Neural cell (in vitro differentiated cells): ENCODE data around the gene FARP1. TPM values are rescaled to one million over a fixed set of nuclear protein-coding genes. Genes with fewer than 3 reads are reported as not detected.

ENCODE experiments used
- H2AFZ ChIP-seq: fragments of 200-600, 300-800 bp; sonication (generic), shearing (Covaris generic); 2 replicates; pipeline ENCODE4 v1.6.0; 2014; ENCODE audit warnings: low read depth, mild to moderate bottlenecking, antibody characterized with exemption, low read length, moderate library complexity
- H3F3A ChIP-seq: fragments of 200-600 bp; shearing (Covaris generic); 2 replicates; pipeline ENCODE4 v1.6.1; 2016; ENCODE audit warnings: mild to moderate bottlenecking, moderate library complexity, mixed read lengths, antibody characterized with exemption, low read length; ENCODE audit not compliant: insufficient read depth, poor library complexity, severe bottlenecking
- H3K27ac ChIP-seq: fragments of 200-600, 300-800 bp; sonication (generic), shearing (Covaris generic); 2 replicates; pipeline ENCODE4 v1.5.1; 2014; ENCODE audit warnings: mild to moderate bottlenecking, low read length, moderate library complexity
- H3K27me3 ChIP-seq: fragments of 300-800, 200-600 bp; sonication (generic), shearing (Covaris generic); 2 replicates; pipeline ENCODE4 v1.6.0; 2014; ENCODE audit warnings: mild to moderate bottlenecking, low read depth, low read length, moderate library complexity; ENCODE audit not compliant: insufficient read depth
- H3K36me3 ChIP-seq: fragments of 300-800, 200-600 bp; sonication (generic), shearing (Covaris generic); 2 replicates; pipeline ENCODE4 v1.5.1; 2014; ENCODE audit warnings: mild to moderate bottlenecking, antibody characterized with exemption, low read length, moderate library complexity; ENCODE audit not compliant: insufficient read depth
- H3K4me2 ChIP-seq: fragments of 300-800, 200-600 bp; sonication (generic), shearing (Covaris generic); 2 replicates; pipeline ENCODE4 v1.6.0; 2014; ENCODE audit warnings: mild to moderate bottlenecking, low read length
- H3K4me3 ChIP-seq: fragments of 300-800, 200-600 bp; sonication (generic), shearing (Covaris generic); 2 replicates; pipeline ENCODE4 v1.5.1; 2014; ENCODE audit warnings: mild to moderate bottlenecking, low read length, moderate library complexity
- H3K79me2 ChIP-seq: fragments of 200-600 bp; shearing (Covaris generic); replicated peaks from 2 replicates; pipeline ENCODE4 v1.6.0; 2014; ENCODE audit warnings: mild to moderate bottlenecking, low read length, moderate library complexity; ENCODE audit not compliant: insufficient read depth
- H3K9ac ChIP-seq: fragments of 300-800, 200-600 bp; sonication (generic), shearing (Covaris generic); 2 replicates; pipeline ENCODE4 v1.6.1; 2016; ENCODE audit warnings: mild to moderate bottlenecking, low read length, mixed read lengths
- H3K9me2 ChIP-seq: fragments of 200-600 bp; shearing (Covaris generic); 2 replicates; pipeline ENCODE4 v1.6.1; 2016; ENCODE audit warnings: mild to moderate bottlenecking, low read length, mixed read lengths; ENCODE audit not compliant: insufficient read depth
- H3K9me3 ChIP-seq: fragments of 200-600, 300-800 bp; sonication (generic), shearing (Covaris generic); 2 replicates; pipeline ENCODE4 v1.6.1; 2016; ENCODE audit warnings: mild to moderate bottlenecking, mixed run types, low read length, moderate library complexity, mixed read lengths
- H4K20me1 ChIP-seq: fragments of 200-600 bp; shearing (Covaris generic); 2 replicates; pipeline ENCODE4 v1.6.1; 2016; ENCODE audit warnings: mild to moderate bottlenecking, mixed run types; ENCODE audit not compliant: insufficient read depth
- EP300 ChIP-seq: fragments of 450-650 bp; conservative IDR thresholded peaks from 2 replicates; pipeline ENCODE4 v1.6.1; 2014; ENCODE audit warnings: antibody characterized with exemption, mild to moderate bottlenecking, moderate library complexity; ENCODE audit not compliant: poor library complexity, severe bottlenecking
- EZH2 ChIP-seq: fragments of 200-600, 300-800 bp; shearing (Covaris generic), sonication (generic); IDR thresholded peaks from 2 replicates; pipeline ENCODE4 v1.6.1; 2014; ENCODE audit warnings: antibody characterized with exemption, low read length, borderline replicate concordance, mild to moderate bottlenecking; ENCODE audit not compliant: insufficient read depth, poor library complexity, severe bottlenecking
- MXI1 ChIP-seq: fragments of 450-650 bp; conservative IDR thresholded peaks from 2 replicates; pipeline ENCODE4 v1.6.1; 2014; ENCODE audit warnings: antibody characterized with exemption, mild to moderate bottlenecking; ENCODE audit not compliant: poor library complexity, severe bottlenecking
- POLR2AphosphoS5 ChIP-seq: IDR thresholded peaks from 2 replicates; pipeline ENCODE4 v1.6.1; 2012
- RAD21 ChIP-seq: fragments of 450-650 bp; conservative IDR thresholded peaks from 2 replicates; pipeline ENCODE4 v1.6.1; 2014; ENCODE audit warnings: antibody characterized with exemption, mild to moderate bottlenecking, moderate library complexity
- SMC3 ChIP-seq: fragments of 450-650 bp; conservative IDR thresholded peaks from 2 replicates; pipeline ENCODE4 v1.6.1; 2014; ENCODE audit warnings: antibody characterized with exemption, mild to moderate bottlenecking, moderate library complexity; ENCODE audit not compliant: poor library complexity
- TAF1 ChIP-seq: IDR thresholded peaks from 2 replicates; pipeline ENCODE4 v1.6.1; 2012; ENCODE audit warnings: low read depth
- polyA plus RNA-seq: library from polyadenylated mRNA; depleted of rRNA; stranded (reverse); fragments of >200 nt; gene quantifications from 2 replicates; pipeline ENCODE4 v1.2.3, GENCODE V29; 2014
- TF ChIP-seq, protein P1 (sequence below): IDR thresholded peaks from 2 replicates; pipeline ENCODE4 v1.6.1; 2012; ENCODE audit warnings: borderline replicate concordance
- TF ChIP-seq, protein P2 (sequence below): fragments of 450-650 bp; IDR thresholded peaks from 2 replicates; pipeline ENCODE4 v1.5.1; 2014; ENCODE audit warnings: antibody characterized with exemption, mild to moderate bottlenecking, moderate library complexity; ENCODE audit not compliant: poor library complexity, severe bottlenecking

FARP1 gene
- polyA plus RNA-seq, 1 donor from 2014 or later = 19.7 TPM

GRCh38 chr13:98398581-98398980 lies 255.7 kb downstream of the FARP1 start:
- no peak overlapping the region for H3K27ac ChIP-seq
- no peak overlapping the region for H3K4me2 ChIP-seq

DNA sequence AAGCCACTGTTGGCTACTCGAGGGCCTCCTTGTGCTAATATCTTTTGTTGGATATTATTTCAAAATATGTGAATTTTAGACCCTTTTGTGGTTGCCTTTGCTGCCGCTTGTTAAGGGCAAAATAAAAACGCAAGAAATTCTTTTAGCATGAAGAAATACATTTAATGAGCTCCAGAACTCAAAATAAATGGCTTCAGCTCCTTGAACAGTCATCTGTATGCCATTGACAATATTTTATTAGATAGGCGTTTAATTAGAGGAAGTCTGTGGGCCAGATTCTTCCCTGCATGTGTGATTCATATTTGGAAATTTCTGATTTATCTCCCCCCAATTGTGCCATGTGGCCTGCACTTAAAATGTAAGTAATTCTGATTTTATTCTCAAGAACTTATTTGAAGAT lies 256.9 kb downstream of the FARP1 start:
- Histone ChIP-seq H3K9me2 (no peaks in the 10 kb centered on the region), H3K36me3 (no peaks in the 10 kb centered on the region)

More at GRCh38 chr13:98398581-98398980, 255.7 kb downstream of the FARP1 start:
- H3K9ac ChIP-seq = no peak overlapping the region
- H3K4me3 ChIP-seq = no peak overlapping the region
- H3K79me2 ChIP-seq = no peaks in the 10 kb centered on the region
- H3F3A ChIP-seq = no peaks in the 10 kb centered on the region
- H2AFZ ChIP-seq = no peak overlapping the region
- no peaks in the 10 kb centered on the region for H3K36me3 ChIP-seq
- no peaks in the 10 kb centered on the region for H4K20me1 ChIP-seq
- H3K9me2 ChIP-seq = no peaks in the 10 kb centered on the region
- no peaks in the 10 kb centered on the region for H3K9me3 ChIP-seq
- no peaks in the 10 kb centered on the region for H3K27me3 ChIP-seq
- no peak for TF ChIP-seq MXI1
- no peak for TF ChIP-seq RAD21
- TF ChIP-seq, protein P1, sequence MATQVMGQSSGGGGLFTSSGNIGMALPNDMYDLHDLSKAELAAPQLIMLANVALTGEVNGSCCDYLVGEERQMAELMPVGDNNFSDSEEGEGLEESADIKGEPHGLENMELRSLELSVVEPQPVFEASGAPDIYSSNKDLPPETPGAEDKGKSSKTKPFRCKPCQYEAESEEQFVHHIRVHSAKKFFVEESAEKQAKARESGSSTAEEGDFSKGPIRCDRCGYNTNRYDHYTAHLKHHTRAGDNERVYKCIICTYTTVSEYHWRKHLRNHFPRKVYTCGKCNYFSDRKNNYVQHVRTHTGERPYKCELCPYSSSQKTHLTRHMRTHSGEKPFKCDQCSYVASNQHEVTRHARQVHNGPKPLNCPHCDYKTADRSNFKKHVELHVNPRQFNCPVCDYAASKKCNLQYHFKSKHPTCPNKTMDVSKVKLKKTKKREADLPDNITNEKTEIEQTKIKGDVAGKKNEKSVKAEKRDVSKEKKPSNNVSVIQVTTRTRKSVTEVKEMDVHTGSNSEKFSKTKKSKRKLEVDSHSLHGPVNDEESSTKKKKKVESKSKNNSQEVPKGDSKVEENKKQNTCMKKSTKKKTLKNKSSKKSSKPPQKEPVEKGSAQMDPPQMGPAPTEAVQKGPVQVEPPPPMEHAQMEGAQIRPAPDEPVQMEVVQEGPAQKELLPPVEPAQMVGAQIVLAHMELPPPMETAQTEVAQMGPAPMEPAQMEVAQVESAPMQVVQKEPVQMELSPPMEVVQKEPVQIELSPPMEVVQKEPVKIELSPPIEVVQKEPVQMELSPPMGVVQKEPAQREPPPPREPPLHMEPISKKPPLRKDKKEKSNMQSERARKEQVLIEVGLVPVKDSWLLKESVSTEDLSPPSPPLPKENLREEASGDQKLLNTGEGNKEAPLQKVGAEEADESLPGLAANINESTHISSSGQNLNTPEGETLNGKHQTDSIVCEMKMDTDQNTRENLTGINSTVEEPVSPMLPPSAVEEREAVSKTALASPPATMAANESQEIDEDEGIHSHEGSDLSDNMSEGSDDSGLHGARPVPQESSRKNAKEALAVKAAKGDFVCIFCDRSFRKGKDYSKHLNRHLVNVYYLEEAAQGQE = no peak
- TF ChIP-seq EP300 = no peak
- TF ChIP-seq, protein P2, sequence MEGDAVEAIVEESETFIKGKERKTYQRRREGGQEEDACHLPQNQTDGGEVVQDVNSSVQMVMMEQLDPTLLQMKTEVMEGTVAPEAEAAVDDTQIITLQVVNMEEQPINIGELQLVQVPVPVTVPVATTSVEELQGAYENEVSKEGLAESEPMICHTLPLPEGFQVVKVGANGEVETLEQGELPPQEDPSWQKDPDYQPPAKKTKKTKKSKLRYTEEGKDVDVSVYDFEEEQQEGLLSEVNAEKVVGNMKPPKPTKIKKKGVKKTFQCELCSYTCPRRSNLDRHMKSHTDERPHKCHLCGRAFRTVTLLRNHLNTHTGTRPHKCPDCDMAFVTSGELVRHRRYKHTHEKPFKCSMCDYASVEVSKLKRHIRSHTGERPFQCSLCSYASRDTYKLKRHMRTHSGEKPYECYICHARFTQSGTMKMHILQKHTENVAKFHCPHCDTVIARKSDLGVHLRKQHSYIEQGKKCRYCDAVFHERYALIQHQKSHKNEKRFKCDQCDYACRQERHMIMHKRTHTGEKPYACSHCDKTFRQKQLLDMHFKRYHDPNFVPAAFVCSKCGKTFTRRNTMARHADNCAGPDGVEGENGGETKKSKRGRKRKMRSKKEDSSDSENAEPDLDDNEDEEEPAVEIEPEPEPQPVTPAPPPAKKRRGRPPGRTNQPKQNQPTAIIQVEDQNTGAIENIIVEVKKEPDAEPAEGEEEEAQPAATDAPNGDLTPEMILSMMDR = no peak
- TF ChIP-seq SMC3 = no peak
- no peak for TF ChIP-seq POLR2AphosphoS5
- TF ChIP-seq EZH2 = no peak
- no peak for TF ChIP-seq TAF1

More for the DNA sequence above, 256.9 kb downstream of the FARP1 start:
- Histone ChIP-seq H3K9me3 (no peaks in the 10 kb centered on the region), H3K9ac (no peak overlapping the region), H3K4me3 (no peak overlapping the region), H3K27ac (no peak overlapping the region), H3K27me3 (no peaks in the 10 kb centered on the region), H3F3A (no peaks in the 10 kb centered on the region), H3K79me2 (no peaks in the 10 kb centered on the region), H2AFZ (no peak overlapping the region), H4K20me1 (no peaks in the 10 kb centered on the region), H3K4me2 (no peak overlapping the region)
- TF ChIP-seq POLR2AphosphoS5 (no peak), RAD21 (no peak)
- TF ChIP-seq, protein P2 = no peak
- TF ChIP-seq, protein P1 = no peak
